Ovary (tissue), 3 donors: Measurements from ENCODE around the gene ELL2.

Experiments used
- EP300 ChIP-seq: sonication (generic); formaldehyde crosslinking; IDR thresholded peaks from one replicate; pipeline ENCODE4 v1.6.1; 2017; ENCODE audit warnings: antibody characterized with exemption
- POLR2A ChIP-seq: fragments of 450-650 bp; IDR thresholded peaks from one replicate; pipeline ENCODE4 v1.6.1; 2017; ENCODE audit warnings: antibody characterized with exemption, mild to moderate bottlenecking, moderate library complexity
- TF ChIP-seq, protein P1 (sequence below), 3 donors: fragments of 450-650 bp in 2 of 3; fragments of 200-600 bp in 1 of 3; IDR thresholded peaks; one replicate each; pipeline versions ENCODE4 v1.5.1 to v1.8.0; 2016 to 2022; ENCODE audit warnings: antibody characterized with exemption in 3 of 3, mild to moderate bottlenecking in 1 of 3
- donor health status: DM: no; HTN: no; CAD: no.

- TF ChIP-seq POLR2A (no peak), EP300 (no peak)
- TF ChIP-seq, protein P1, sequence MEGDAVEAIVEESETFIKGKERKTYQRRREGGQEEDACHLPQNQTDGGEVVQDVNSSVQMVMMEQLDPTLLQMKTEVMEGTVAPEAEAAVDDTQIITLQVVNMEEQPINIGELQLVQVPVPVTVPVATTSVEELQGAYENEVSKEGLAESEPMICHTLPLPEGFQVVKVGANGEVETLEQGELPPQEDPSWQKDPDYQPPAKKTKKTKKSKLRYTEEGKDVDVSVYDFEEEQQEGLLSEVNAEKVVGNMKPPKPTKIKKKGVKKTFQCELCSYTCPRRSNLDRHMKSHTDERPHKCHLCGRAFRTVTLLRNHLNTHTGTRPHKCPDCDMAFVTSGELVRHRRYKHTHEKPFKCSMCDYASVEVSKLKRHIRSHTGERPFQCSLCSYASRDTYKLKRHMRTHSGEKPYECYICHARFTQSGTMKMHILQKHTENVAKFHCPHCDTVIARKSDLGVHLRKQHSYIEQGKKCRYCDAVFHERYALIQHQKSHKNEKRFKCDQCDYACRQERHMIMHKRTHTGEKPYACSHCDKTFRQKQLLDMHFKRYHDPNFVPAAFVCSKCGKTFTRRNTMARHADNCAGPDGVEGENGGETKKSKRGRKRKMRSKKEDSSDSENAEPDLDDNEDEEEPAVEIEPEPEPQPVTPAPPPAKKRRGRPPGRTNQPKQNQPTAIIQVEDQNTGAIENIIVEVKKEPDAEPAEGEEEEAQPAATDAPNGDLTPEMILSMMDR (IDR thresholded peaks at IDR 0.05) = no peak
These were observed 45.0 kb downstream of the ELL2 start for GRCh38 chr5:95916687-95917085.
